HG03575 (cell line): ENCODE data around the gene RGS19.

Source experiments
- ATAC-seq: cut with Tn5 transposase; IDR thresholded peaks from one replicate; pipeline ENCODE4 v1.9.1; 2021; ENCODE audit not compliant: unreplicated experiment, insufficient number of reproducible peaks, low FRiP score; ENCODE audit errors: extremely low read depth

RGS19 gene

DNA sequence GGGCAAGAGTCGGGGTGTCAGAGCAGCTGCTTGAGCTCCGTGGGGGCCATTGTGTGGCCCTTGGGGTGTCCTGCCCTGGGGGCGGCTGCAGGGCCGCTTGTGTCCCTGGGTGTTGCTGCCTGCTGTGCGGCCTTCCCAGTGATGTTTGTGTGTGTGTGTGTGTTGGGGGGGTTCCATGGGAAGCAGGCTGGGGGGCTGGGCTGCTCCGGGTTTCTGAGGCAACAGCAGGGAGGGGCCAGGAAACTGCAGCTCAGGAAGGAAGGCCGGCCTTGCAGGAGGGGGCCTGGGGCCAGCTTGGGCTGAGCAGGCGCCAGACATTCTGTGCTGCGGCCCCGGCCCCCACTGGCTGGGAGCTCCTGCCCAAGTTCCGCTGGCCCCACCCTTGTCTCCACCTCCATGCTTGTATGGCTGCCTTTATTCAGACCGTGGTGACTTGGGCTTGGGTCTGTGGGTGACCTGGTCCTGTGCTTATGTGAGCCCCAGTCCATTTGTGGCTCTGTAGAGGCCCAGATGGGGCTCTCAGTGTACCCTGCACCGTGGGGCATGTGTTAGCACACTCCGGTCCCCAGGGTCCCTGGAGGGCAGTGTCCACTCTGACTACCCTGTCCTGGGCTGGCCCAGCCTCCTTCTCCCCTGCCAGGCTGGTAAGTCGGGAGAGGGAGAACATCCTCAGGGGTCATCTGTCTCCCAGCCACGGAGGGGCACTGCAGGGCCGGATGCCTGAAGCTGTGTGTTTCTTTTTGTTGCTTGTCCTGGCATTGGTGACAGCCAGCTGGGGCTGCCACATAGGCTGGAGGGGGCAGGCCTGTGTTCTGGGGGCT is 25.3 kb downstream of the RGS19 start:
- no peak for ATAC-seq

DNA sequence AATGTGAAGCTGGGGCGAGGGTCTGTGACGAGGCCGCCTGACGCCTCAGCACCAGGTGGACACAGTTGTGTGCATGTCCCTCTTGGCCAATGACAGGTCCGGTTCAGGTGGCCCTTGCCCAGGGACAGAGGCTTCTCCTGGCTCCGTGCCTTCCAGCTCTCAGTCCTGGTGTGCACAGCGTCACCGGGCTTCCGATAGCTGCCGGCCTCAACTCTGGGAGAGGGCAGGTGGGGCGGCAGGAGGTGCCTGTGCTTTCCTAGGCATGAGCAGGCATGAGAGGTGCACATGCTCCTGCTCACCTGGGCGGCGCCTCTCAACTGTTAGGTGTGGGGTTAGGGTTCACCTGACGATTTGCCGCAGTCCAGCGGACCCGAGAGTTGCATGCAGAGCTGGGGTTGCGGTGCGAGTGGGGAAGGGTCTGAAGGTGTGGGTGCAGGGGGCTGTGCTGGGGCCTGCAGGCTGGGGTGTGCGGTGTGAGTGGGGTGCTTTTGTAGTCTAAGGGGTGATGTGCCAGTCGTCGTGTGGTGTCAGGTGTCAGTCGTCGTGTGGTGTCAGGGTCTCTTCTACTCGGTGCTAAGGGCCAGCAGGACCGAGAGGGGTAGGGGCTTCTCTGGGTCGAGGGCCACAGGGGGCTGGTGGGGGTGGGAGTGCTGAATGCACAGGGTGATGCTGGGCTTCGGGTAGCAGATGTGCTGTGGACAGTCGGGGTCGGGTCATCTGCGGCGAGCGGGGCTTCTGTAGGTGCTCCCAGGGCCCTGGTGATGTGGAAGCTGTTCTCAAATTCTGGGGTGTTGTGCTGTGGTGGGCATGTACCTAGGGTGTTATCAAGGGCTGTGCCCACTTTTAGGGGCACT is 26.1 kb downstream of the RGS19 start:
- no peak for ATAC-seq

DNA sequence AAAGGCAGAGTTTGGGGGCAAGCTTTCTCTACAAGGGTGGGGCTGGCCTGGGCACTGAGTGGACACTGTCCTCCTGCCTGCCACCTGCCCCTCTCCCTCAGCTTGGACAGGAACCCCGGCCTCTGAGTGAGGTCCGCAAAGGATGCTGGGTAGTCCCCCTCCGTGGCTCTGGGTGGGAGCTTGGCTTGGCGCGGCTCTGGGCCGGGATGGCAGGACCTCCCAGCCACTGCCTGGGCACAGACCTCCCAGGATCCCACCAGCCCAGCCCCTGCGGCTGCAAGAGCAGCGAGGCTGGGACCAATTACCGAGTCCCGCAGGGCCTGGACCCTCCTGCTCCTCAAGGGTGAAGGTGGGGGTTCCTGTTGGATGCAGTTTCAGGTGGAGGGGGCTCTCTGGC is 27.0 kb downstream of the RGS19 start:
- ATAC-seq, result no peak

DNA sequence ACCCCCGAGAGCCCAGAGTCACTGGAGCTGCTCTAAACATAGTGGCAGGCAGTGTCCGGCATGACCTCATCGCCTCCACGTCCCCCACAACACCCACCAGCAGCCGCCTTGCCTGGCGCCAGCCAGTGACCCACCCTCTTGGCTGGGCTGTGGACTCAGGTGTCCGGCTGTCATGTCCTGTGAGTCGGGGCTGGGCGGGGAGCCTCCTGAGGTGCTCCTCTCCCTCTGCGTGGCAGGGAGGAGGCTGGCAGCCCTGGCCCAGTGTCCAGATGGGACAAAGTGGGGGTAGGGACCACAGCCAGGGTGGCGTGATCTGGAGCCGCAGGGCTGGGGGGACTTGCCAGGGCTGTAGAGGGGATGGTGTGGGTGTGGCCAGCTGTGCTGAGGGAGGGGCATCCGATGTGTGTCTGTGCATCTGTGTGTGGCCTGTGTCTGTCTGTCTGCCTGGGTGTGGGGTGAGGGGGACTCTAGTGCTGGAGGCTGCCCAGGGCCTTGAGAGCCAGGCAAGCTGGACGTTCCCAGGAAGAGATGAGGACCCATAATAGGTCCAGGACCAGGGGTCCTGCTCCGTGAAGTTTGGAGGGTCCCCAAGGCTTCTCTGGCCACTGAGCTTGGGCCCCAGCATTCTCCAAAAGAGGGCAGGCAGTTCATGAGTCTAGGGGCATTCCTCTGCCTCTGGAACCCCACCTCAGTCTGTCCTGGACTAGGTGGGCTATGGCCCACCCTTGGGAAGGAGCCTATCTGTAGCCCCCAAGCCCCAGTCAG is 27.6 kb downstream of the RGS19 start:
- no peak for ATAC-seq

DNA sequence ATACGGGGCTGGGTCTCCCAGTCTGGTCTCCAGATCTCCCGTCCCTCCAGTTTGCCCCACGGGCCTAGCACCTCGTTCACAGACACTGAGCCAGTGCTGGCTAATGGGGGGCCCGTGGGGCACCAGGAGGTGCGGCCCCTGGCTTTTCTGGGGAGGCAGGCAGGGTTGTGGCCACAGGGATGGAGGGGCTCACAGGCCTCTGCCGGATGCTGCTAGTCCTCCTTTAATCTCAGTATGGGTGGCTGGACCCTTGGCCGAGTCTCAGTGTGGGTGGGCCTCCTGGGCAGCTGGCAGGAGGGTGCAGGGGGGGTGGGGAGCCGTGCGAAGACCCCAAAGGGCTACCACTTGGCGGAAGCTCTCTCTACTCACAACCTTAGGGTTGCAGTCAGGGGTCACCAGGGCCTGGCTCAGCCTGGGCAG is 28.3 kb downstream of the RGS19 start:
- no peak for ATAC-seq

DNA sequence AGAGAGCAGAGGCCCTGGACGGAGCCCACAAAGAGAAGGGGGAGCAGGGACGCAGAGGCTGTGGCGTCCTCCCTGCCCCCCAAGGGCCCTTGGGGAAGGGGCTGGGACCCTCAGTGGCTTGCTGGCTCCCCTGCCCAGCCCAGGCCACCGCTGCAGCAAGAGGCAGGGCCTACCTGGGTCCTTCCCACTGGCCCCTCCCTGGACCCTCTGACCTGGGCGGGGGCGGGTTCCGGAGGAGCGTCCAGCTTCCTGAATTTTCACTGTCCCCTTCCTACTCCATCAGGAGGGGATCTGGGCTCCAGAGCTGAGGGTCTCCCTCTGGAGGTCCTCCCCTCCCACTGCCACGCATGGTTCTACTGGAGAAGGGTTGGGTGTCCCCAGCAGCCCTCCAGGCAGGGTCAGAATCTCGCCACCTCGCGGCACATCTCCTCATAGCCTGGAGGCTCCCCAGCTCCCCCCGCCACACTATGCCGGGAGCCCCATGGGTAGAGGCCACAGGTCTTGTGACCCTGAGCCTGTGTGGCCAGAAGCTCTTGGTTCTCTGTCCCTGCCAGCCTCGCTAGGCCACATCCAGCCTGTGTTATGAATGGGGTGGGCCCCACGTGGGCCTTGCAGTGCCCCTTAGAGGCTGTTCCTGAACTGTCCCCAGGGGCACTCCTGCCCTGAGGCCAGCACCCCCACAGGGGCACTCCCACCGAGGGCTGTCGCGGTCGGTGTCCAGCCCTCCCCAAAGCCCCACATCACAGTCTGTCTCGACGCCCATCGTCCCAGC is 28.9 kb downstream of the RGS19 start:
- no peak for ATAC-seq

DNA sequence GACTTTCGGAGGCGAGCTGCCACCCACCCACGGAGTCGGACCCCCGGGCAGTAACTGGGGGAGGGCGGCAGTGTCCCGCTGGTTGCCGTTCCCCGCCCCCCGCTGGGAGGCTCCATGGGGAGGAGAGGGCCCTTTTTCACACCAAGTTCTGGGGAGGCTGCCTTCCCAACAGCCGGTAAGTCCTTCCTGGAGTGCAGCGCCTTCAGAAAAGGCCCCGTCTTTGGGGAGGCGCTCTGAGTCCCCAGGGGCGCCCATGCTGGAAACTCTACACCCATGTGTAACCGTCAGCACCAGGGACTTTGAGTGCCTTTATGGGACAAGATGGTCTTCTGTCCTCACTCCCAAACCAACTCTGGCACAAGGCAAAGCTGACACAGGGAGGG is 29.4 kb downstream of the RGS19 start:
- ATAC-seq, result no peak

DNA sequence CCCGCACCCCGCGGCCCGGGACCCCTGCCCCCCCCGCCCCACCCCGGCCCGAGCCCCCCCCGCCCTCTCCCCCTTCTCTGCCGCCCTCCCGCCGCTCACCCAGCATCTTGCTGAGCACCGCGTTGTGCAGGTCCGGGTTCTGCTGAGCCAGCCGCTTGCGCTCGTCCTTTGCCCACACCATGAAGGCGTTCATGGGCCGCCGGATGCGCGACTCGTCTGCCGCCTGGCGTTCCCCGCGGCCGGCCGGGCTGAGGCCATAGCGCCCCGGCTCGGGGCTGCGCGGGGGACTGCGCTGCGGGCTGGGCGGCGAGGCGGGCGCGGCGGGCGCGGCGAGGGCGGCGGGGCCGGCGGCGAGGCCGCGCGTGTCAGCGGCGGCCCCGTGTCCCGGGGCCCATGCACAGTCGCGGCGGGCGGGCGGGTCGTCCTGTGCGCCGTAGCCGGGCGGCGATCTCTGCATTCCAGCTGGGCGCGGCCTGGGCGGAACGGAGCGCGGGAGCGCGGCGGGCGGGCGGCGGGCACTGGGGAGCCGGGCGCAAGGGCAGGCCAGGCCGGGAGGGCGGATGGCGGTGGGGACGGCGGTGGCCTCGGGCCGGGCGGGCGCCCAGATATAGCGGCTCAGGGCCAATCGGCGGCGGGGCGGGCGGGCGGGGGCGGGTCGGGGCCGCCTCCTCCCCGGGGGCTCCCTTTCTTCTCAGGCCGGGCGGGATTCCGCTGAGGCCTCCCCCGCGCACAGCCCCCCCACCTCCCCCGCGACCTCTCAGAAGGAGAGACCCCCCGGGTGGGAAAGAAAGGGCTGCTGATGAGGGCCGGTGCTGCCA is 30.0 kb downstream of the RGS19 start, which contains the start of gene SOX18:
TSS of gene SOX18 (minus strand) at position 580 of the 818 bp plus-strand sequence. CDS start at position 457, 123 bp downstream.
- no peak for ATAC-seq

DNA sequence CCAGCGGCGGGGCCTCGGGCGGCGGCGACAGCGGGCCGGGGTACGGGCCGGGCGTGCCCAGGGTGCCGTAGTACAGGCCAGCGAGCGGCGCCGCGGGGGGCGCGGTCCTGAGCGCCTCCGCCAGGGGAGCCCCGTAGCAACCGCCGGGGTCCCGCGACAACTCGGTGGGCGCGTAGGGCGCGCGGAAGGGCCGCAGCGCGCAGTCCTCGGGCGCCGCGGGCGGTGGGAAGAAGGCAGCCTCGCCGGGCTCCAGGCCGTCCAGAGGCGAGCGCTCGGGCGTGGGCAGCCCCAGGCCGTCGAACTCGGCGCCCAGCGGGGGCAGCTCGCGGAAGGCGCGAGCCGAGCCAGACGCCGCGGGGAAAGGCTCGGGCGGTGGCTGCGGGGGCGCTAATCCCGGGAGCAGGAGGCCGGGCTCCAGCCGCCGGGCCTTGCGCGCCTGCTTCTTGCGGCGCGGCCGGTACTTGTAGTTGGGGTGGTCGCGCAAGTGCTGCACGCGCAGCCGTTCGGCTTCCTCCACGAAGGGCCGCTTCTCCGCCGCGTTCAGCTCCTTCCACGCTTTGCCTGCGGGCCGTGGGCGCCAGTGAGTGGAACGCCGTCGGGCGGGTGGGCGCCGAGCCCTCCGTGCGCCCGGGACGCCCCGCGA is 30.8 kb downstream of the RGS19 start:
- no peak for ATAC-seq

DNA sequence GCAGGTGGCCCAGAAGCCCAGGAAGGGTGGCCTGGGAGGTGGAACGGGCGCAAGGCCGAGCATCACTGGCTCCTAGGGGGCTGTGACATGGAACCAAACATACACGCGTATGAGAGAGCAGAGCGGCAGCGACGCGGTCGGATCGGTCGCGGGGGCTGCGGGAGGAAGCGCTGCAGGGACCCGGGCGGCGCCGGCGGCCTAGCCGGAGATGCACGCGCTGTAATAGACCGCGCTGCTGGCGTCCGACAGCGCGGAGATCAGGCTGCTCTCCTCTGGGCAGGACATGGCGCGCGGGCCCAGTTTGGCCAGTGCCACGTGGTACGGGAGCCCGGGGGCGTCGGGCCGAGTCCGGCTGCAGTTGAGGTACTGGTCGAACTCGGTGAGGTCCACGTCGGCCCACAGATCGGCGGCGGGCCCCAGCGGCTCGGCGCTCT is 31.3 kb downstream of the RGS19 start:
- no peak for ATAC-seq

DNA sequence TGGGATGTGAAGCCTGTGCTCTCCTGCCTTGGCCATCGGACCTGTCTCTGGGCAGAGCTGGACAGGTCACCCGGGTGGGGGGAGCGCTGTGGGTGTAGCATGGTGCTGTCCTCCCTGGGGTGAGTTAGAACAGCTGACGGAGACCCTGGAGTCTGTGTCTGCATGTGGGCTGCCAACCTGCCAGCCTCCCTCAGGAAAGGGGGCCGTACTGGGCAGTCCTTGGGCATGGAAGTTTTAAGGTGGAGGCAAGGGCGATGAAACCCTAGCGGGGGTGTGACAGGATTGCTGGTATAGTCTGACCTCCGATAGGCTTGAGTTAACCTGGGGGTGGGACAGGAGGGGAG is 32.3 kb downstream of the RGS19 start:
- ATAC-seq, result no peak

DNA sequence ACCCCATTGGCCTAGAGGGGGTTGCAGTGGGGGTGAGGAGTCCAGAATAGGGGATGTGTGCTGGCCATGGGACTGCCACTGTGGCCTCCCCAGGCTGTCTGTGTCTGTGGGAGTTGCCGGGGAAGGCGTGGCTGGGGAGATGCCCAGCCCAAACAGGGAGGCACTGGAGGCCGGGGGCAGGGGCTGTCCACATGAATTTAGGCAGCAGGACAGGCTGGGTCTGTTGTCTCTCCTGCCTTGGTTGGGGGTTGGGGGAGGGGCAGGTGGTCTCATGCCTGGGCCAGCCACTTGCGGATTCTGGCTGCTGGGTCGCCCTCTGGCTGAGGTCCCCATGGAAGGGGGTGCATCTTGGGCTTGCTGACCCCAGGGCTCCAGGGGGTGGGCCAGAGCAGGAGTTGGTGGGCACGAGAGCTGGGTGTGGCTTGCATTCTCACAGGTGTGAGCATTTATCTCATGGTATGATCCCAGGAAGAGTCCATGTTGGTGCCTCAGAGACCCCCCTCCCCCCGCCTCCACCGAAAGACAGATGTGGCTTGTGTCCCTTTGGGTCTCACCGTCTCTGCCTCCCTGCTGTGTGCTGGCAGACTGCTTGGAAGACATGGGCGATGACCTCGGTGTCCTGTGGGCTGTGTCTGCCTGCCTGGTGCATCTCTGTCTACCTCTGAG is 33.8 kb downstream of the RGS19 start:
- ATAC-seq, result no peak

DNA sequence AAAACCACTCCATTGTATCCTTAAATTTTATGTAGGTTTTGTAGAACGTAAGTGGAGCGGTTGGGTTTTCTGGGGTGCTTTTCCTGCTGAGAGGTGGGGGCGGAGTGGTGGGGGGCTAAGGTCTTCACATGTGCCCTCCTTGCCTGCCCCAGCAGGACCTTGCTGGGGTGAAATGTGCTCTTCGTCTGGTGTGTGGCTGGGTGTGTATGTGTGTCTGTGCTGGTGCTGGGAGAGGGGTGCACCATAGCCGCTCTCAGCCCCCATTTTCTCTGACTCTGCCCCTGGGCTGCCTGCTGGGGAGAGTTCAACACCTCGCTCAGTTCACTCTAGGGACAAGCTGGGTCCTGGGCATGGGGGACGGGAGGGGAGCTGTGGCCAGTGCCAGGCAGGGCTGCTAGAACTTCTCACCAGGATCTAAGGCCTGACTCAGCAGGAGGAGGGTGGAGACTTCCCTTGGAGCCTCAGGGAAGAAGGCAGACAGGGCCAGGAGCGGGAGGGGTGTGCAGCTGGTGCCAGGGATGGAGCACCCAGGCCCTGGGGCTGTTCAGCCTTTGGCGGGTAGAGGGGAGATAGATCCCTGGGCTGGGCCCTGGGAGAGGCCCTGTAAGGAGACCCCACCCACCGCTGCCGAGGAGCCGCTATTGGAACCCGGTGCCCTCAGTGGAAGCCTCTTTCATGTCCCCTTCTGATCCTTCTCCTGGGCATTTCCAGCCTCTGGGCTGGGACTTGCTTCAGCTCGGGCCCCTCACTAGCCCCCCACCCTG is 34.7 kb downstream of the RGS19 start:
- no peak for ATAC-seq

DNA sequence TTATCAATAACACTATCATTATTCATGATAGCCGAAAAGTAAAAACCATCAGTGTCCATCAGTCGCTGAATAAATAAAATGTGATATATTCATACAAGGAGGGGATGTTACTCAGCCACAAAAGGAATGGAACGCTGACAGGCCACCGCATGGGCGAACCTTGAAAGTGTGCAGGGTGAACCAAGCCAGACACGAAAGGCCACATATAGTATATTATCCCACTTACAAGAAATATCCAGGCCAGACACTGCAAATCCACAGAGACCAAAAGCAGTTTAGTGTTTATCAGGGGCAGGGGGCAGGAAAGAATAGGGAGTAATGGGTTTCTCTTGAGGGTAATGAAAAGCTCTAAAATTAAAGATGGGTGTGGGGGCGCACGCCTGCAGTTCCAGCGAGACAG is 35.5 kb downstream of the RGS19 start:
- no peak for ATAC-seq

DNA sequence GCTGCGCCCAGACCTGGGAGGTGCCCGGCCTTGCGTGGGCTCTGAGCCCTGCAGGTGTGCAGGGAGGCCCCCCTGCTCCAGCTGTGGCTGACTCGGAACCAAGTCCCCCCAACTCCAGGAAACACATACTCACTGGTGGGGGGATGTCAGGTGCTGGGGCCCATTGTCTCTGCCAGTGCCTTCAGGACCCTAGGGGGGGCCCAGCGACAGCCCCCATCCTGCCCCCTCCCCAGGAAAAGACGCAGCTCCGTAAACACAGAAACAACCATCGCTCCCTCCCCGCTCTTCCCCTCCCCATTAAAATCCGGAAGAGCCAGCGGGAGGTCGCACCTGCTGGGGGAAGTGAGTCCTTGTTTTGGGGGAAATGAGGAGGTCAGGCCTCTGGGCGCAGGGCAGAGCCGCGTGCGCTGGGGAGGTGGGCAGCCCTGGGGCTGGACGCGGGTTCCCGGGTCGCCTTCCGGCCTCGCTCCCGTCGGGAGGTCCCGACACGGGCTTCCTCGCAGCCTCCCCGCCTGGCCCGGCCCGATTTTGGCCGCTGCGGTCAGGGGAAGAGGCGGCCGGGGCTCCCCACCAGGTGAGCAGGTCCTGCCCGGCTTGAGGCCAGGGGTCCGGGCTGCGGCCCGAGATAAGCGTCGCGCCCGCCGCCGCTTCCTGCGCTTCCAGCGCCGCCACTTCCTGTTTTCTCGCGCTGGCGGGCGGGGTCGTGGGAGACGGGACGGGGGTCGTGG is 37.1 kb downstream of the RGS19 start:
- ATAC-seq, result no peak

DNA sequence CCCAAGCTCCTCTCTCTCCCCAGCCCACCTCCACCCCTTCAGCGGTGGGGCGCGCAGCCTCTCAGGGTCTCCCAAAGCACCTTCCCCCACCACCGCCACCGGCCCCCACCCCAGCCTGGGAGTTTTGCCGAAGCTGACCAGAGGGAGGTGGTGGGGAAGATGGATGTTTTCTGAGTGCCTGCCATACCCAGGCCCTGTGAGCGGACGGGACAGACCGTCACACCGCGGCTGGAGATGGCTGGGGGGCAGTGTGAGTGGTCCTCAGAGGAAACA is 37.6 kb downstream of the RGS19 start:
- ATAC-seq, result no peak
